Astrocyte of the spinal cord (primary cell): Measurements from ENCODE around the gene CA5B.

ENCODE experiments used
- DNase-seq: peaks from one replicate; pipeline ENCODE4 v3.0.0; 2011; ENCODE audit warnings: low read depth, low spot score
- H3K4me3 ChIP-seq: 2 replicates; pipeline ENCODE4 v1.5.1; 2011; ENCODE audit warnings: low read depth, mild to moderate bottlenecking, low read length, moderate library complexity
- CTCF ChIP-seq: IDR thresholded peaks from 2 replicates; pipeline ENCODE4 v1.5.1; 2012; ENCODE audit warnings: low read depth, mild to moderate bottlenecking, low read length, inconsistent platforms
- in situ Hi-C: cut with HindIII; loops from 2 replicates; pipeline ENCODE4 v1.10.0; 2017; ENCODE audit warnings: low sequenced_read_pairs

Gene CA5B

GRCh38 chrX:15813416-15813815 lies 75.3 kb downstream of the CA5B start:
- in situ Hi-C loops, result no loop called here
- H3K4me3 ChIP-seq, result no peak overlapping the region
- no peak for TF ChIP-seq CTCF
- no peak for DNase-seq

- no peak for TF ChIP-seq CTCF
- no peak for DNase-seq
- H3K4me3 ChIP-seq, result no peak overlapping the region
- in situ Hi-C loops, result no loop called here
Measured at GRCh38 chrX:15814771-15815365, 76.8 kb downstream of the CA5B start.

- in situ Hi-C loops, result no loop called here
- no peak overlapping the region for H3K4me3 ChIP-seq
- peak; percentile 50 for TF ChIP-seq CTCF
- no peak for DNase-seq
Measured at GRCh38 chrX:15815779-15816437, 77.8 kb downstream of the CA5B start.

GRCh38 chrX:15816438-15816809 lies 78.4 kb downstream of the CA5B start:
- in situ Hi-C loops, result no loop called here
- TF ChIP-seq CTCF, result no peak
- no peak overlapping the region for H3K4me3 ChIP-seq
- no peak for DNase-seq

GRCh38 chrX:15816886-15817285 lies 78.8 kb downstream of the CA5B start:
- in situ Hi-C loops, result no loop called here
- no peak overlapping the region for H3K4me3 ChIP-seq

More at GRCh38 chrX:15816886-15817285, 78.8 kb downstream of the CA5B start:
- no peak for TF ChIP-seq CTCF
- DNase-seq, result peak; percentile 27
